Stimulated activated CD8-positive, alpha-beta memory T cell treated with anti-CD3 and anti-CD28 coated beads, Interleukin-2, amount 100 ng/mL, for 1 hour (primary cell): ENCODE data around the gene GJD2.

Experiments used
- DNase-seq, 2 donors: peaks; one replicate each; pipeline ENCODE4 v3.0.0-alpha.2; 2020; ENCODE audit warnings: low read depth in 2 of 2

GJD2 gene

DNA sequence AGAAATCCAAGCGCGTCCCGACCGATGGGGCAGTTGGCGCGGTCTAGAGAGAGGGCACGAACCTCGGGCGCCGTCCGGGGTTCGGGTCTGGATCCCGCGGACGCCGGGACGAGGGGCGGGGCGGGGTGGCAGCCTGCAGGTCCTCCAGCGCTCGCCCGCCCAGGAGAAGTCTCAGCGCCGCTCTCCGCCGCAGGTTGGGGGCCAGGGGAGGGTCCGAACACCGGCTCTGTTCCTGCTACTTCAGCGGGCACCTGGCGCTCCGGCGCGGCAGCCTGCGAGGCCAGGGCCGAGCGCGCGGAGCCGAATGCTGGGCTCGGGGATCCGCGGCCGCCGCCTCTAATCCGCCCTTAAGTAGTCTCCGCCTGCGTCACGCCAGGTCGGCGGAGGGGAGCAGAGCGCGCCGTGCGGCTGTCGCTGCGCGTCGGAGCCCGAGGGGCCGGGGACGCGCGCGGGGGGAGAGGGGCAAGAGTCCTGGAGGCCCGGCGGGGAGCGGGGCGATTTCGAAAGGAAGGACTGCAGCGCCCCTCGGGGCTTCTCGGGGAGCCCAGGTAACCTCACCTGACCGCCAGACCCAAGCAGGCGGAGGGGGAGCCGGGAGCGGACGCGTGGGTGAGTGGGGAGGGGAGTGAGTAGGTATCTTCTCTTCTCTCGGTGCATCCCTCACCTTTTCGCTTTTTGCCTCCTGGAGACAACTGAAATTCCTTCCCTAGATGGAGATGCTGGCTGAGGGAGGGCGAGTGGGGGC is at the start of gene GJD2:
GJD2 (minus strand) TSS at position 325 of the 745 bp plus-strand sequence. CDS start 510 bp downstream, outside the sequence.
- no peak for DNase-seq

DNA sequence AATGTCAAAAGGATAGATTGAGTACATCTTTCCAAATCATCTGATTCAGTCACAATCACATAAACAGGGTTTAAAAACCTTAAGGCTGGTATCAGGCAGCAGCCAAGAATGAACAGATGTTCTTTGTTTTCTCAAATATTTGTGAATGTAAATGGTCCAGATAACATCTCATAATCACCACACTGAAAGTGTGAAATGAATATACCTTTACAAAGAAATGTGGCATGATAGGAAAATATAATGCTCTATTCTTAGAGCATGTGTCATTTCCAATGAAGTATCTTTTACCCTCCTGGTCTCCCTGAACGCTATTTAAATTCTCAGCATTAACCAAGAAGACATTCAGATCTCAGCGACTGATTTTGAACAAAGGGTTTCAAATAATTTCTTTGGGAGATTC is 49.3 kb upstream of the GJD2 start:
- no peak for DNase-seq

DNA sequence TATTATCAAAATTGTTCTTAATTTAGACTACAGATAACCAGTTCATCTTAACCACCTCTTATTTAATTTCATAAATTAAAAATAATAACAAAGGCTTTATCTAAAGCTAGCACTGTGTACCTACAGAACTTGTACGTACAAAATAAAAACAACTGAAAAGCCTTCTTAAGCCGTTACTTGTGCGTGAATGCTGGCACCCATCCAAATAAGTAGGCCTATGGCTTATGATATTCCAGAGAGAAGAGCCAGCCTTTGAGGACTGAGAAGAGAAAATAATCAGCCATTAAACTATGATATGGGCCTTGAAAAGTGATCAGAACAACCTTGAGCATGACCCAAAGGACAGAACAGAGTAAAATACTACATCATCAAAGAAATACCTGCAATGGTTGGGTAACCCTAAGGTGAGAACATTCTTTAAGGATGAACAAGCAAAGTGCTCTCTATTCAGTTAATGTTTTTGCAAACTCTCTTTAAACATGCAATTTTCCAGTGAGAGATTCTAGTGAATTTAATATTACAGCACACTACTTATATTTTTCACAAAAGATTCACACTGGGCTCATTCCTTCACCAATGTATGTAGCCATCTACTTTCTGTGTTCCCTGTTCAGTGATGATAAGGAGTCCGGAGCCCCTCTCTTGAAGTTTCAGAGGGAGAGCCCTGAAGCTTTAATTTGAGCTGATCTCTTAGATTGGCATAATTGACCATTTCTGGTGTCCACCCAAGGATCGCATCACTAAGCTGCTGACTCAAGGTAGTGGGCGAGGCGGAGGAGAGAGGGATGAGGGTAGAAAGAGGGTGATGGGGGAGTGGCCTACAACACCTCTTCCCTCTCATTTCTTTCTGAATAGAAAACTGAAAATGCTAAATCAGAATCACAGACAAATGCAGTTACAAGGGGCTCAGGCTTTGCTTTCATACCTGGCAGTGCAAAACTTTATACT is 48.3 kb upstream of the GJD2 start:
- no peak for DNase-seq

DNA sequence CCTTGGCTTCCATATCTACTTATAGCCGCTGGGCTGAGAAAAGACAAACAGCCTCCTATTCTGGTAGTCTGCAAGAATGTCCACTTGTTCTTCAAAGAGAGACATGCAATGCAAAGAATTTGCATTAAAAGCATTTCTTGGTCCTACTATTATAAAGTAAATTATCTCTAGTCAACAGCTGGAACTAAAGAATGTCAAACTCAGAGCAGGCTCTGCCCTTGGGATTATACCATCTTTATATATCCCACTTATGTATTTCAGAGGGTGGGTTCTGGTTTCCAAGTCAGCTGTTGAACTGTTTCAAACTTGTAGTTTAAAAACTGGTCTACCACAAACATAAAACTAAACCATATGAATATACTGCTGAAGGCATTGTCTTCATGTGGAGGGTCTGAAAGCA is 47.6 kb upstream of the GJD2 start:
- DNase-seq: no peak

DNA sequence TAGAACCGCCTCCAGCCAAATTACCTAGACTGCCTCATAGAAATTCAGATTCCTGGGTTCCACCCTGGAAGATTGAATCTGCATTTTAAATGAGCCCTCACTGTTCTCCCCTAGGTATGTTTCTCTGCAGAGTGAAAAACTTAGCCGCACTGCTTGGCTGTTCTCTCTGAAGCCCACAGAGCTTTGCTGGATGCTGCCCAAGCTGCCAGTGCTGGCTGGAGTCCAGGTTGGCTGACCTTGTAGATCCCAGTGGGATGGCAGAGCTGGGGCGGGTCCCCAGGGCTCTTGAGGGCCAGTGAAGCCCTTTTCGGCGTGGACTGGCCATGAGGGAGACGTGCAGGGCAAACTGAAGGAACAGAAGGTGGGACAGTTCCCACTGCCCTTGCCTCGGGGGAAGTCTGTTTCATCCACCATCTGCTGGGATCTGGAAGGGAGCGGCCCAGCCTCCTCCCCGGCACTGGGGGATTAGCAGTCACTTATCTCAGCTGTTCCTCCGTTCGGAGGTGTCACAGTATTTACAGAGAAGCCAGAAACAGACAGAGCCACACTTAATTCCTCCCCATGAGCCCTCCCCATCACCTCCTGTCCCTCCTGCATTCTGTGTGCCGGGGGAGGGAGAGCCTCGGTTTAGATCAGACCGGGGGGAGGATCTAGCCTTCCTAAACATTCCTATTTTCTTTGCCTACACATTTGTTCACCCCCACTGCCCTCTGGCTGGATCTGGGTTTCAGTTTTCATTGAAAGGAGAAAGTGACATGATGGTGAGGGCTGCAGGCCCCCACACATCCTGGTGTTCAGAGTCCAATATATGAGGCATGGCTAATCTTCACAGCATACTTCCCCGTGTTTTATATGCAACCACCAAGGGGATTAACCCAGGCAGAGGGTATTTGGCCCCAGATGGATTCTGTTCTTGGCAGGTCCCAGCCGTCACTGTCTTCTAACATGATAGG is 44.6 kb upstream of the GJD2 start:
- DNase-seq: no peak

DNA sequence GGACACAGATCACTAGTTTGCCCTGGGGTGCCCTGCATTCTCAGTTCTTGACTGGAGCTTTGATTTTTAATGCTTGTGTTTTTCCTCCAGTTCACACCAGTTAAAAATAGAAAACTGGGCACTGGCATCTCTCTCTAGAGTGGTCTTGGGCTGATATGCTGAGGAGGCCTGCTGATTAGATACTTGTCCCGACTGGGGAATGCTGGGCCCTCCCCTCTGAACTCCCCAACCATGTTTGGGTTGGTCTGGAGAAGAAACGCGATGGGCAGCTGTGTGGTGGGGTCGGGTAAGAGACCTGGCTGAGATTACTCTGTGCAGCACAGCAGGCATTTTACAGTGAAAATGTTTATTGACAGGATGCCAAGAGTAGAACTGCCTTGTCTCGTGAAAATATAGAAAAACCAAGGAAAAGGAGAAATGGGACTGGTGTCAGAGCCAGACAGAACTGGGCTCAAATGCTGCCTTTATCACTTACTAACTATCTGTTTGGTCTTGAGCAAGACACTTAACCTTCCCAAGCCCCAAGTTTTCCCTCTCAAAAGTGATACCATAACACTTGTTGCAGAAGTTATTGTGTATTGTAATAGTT is 42.1 kb upstream of the GJD2 start:
- no peak for DNase-seq

DNA sequence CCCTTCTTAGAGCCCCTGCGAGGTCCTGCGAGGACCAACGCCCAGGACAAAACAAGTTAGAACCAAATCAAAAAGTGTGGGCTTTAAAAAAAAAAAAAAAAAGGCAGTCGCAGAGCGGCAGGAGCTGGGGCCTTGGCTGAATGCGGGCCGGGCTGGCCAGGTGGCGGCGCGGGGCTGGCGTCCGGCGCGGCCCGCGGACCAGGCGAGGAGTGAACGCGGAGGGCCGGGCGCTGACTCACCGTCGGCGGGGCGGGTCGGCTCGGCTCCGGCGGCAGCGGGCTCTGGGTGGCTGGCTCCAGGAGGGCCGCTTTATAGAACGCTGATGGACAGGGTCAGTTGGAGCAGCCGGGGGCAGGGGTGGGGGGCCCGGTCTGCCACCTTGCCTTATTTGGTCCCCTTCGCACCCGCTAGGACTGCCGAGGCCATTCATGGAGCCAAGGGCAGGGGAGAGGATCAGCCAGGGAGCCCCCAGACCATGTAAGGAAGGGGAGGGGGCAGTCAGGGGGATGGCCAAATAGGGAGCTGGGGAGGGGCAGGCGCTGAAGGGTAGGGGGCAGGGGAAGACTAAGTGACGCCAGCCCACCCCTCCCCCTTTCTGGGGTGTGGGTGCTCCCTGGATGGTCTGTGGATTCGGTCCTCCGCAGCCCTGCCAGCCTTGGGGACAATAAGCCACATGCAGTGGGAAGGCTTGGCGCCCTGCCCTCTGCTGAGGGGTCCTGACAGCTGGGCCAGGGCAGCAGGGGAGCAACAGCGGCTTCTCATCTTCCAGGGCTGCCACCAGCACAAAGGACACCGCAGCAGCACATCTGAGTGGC is 40.7 kb upstream of the GJD2 start, which contains the start of gene ACTC1:
ACTC1 (minus strand) TSS at position 283 of the 815 bp plus-strand sequence. CDS start 741 bp downstream, outside the sequence.
- DNase-seq: no peak

DNA sequence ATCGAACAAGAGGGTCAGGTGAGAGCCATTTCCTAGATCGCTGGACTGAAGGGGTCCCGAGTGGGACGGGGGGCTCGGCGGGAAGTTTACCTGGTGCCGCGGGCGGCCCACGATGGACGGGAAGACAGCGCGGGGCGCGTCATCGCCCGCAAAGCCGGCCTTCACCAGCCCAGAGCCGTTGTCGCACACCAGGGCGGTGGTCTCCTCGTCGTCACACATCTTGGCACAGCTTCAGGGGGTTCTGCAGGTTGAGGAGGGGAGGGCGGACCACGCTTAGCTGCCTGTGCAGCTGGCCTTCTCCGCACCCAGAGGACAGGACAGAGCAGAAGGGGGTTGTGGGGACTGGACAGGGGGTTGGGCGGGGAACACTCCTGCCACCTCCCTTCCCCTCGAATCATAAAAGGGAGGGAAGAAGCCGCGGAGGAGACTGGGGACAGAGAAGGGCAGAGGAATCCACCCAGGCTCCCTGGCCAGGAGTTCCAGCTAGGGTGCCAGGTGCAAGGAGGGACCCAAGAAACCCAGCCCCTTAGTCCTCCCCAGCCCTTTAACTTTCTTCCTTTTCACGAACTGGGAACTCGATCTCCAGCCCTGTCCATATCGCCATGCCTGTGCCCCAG is 39.9 kb upstream of the GJD2 start:
- DNase-seq: no peak

DNA sequence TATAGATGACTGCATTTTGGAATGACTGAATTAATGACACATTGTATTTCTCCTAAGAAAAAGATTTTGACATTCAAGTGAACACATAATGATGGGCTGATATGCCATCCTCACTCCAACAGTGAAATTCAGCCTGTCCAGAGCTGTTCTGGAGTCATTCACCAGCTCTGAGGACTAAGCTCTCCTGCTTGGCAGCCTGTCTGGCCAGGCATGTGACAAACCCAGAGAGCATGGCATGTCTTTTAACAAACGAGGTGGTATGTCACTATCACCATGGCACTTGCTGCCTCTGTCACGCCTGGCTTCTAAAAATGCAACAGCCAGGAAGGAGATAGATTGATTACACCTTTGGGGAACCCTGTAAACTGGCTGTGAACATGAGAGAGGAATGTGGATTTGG is 39.1 kb upstream of the GJD2 start:
- DNase-seq: no peak

DNA sequence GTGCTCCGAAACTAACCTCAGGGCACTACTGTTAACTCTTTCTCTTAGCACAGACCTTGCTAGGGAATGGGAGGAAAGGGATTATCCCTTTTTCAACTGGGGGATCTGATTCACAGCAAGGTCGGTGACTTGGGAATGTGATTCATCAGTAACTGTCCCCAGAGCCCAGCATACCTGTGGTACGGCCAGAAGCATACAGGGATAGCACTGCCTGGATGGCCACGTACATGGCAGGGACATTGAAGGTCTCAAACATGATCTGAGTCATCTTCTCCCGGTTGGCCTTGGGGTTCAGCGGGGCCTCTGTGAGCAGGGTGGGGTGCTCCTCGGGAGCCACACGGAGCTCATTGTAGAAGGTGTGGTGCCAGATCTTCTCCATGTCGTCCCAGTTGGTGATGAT is 38.3 kb upstream of the GJD2 start:
- DNase-seq: no peak

DNA sequence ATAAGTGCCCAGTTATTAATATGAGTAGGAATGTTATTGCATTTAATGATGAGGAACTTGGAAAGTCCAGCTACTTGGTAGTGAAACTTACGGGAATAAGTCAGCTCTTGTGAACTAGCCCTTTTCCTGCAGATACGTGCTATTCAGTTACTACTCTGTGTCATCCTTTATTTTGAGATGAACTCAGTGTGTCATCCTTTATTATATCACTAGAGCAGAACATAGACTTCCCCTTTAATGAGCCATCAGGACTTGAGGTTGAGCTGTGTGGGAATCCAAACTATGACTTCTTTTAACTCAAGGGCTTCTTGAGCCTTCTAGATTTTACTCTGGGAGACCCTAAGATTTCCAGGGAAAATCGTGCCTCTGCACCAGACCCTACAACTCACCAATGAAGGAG is 36.9 kb upstream of the GJD2 start:
- DNase-seq: no peak

DNA sequence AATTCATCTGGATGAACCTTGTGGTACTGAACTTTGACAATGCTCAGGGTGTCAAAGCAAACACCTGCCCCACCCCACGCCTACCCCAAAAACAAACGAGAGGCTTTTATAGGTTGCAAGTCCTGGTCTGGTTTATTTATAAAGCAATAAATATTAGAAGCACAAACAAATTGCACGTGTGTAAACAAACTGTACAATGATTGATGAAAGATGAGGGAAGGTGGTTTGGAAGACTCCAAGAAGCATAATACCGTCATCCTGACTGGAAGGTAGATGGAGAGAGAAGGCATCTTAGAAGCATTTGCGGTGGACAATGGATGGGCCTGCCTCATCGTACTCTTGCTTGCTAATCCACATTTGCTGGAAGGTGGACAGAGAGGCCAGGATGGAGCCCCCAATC is 35.3 kb upstream of the GJD2 start:
- DNase-seq: no peak

DNA sequence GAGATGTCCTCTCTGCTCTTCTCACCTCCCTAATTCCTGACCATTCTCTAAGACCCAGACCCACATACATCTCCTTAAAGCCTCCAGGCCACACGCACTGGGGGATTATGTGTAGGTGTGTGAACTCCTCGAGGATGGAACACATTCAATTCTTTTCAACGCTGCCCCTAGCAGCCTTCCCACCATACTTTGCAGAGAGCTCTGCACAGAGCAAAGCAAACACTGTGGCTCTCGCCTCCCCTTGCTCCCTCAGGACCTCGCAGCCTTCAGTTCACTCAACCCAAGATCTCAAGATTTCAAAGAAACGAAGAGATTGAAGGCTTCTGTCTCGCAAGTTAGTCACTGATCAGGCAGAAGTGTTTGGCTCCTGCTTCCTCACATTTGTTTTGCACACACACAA is 34.5 kb upstream of the GJD2 start:
- DNase-seq: no peak

DNA sequence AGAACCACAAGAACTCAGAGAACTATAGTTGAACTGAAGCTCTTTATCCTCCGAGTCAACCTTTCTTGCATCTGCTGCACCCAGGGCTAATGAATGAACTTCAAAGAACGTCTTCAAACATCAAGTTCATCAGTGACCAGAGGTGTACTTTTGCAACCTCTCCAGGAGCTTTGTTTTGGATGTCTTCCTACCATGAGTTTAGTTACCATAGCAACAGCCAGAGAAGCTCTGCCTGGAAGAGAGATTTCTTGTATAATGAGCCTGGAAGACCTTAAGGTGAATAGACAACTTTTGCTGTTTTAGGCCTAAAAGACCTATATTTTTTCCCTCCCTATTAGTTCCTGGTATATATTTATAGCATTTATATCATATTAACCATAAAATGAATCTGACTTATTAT is 31.4 kb upstream of the GJD2 start:
- no peak for DNase-seq

DNA sequence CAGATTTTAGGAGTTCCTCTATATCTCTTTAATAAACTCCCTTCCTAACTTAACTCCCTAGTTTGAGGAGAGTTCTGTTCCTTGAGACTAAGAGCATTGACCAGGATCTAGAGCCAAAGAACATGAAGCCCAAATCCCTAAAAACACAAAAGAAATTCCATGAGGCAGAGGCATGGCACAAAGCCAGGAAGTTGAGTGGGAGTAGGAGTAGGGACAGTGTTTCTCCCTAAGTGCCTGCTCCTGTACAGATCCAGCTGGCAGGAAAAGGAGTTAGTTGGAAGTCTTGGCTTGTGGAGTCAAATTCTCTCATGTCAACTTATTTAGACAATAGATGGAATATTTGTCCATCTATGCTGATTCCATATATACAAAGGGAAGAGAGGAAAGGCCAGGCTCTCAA is 29.2 kb upstream of the GJD2 start:
- no peak for DNase-seq

DNA sequence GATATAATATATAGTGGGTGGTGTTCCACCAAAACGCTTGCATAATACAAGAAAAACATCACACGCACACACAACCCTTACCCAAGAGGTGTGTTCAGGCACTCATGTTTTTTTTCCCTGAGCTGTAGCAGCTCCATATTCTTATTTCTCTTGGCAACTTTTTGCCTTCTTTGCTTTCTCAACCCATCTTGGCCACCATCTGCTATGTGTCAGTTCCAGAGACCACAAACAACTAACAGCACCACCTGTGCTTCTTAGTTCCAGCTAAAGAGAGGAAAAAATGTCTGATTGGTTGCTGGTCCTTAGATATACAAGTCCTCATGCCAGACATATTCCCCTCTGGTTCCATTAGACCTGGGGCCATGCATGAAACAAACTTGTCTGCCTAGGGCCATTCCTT is 28.6 kb upstream of the GJD2 start:
- DNase-seq: no peak

DNA sequence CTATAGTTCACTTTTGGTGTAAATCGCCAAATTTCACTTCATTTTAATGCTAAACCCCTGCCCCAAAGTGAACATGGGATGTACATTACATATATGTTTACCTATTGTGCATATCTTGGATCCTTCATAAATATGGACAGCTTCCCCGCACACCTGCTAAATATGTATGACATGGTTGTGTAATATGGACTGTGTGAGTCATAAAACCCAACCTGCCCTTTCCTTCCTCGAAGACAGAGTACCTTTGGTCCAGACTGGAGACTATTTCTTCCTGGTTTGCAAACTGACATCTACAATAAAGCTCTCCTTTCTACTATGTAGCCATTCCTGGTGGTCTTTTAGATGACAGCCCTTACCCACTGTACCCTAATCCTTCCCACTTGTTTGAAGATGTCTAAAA is 28.1 kb upstream of the GJD2 start:
- no peak for DNase-seq

DNA sequence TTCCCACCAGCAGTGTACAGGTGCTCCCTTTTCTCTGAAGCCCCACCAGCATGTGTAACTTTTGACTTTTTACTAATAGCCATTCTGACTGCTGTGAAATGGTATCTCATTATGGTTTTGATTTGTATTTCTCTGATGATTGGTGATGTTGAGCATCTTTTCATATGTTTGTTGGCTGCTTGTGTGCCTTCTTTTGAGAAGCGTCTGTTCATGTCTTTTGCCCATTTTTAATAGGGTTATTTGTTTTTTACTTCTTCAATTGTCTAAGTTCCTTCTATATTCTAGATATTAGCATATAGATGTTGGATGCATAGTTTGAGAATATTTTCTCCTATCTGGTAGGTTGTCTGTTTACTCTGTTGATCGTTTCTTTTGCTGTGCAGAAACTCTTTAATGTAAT is 25.9 kb upstream of the GJD2 start:
- DNase-seq: no peak

DNA sequence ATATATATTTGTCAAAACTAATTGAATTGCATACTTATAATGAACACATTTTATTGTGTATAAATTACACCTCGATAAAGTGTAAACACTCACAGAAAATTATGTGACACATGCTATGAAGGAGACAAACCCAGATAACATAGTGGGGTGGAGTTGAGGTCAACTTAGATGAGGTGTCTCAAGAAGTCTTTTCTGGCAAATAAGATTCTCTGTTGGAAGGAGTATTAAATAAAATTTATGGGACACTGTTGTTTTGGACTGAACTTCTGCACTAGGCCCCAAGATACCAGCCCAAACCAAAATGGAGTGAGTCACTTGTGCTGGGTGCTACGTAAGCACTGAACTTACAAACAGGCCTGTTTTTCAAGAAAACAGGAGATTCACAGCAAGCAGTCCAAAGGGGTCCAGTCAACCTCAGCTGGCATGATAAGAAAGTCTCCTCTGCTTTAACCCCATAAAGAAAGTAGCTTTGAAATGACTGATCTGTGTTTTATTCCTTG is 21.9 kb upstream of the GJD2 start:
- no peak for DNase-seq

DNA sequence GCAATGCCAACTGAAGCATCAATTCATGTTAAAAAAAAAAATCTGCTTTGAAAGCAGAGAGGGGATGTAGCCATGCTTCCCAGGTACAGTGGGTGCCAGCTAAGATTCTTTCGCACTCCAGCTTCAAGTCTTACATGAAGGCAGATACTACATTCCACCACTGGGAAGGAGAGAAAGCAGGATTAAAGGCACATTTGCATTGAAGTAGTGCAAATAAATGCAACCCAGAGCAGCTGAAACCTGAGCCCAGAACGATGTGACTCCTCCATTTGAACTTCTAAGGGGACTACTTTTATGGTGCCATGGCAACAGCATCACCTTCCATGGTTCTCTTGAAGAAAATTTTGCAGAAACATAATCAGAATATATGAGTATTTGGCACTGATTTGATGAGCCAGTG is 19.1 kb upstream of the GJD2 start:
- DNase-seq: no peak
